IMR-90 (cell line): ENCODE measurements around the gene CENPU. TPM values are rescaled to one million over a fixed set of nuclear protein-coding genes. Genes with fewer than 3 reads are reported as not detected.

ENCODE experiments used
- ATAC-seq: fragments of 200-7000 bp; cut with Tn5 transposase; 2 replicates; pipeline ENCODE4 v1.9.1; 2020; ENCODE audit warnings: low read depth, mild to moderate bottlenecking, moderate library complexity
- BruUV-seq: library from RNA; stranded (reverse); fragments of 400-500 nt; replicated peaks from 2 replicates; lab custom pipeline; 2021; lab: Mats Ljungman, UMichigan
- CTCF ChIA-PET: fragments of 300-600 bp; formaldehyde crosslinking; extraction: SDS; loops from one replicate; lab custom pipeline; 2021; ENCODE audit warnings: antibody characterized with exemption; lab: Yijun Ruan, JAX
- POLR2A ChIA-PET: fragments of 300-600 bp; sonication (Branson Sonifier 250); formaldehyde crosslinking; loops from one replicate; lab custom pipeline; 2022; ENCODE audit warnings: antibody characterized with exemption; ENCODE audit not compliant: unreplicated experiment; lab: Charles Lee
- DNase-seq: peaks from one replicate; pipeline ENCODE4 v3.0.0; 2013
- H2AFZ ChIP-seq: replicated peaks from 2 replicates; pipeline ENCODE3; 2013; ENCODE audit warnings: low read length, mild to moderate bottlenecking; ENCODE audit not compliant: poor library complexity
- H2AK5ac ChIP-seq: 2 replicates; pipeline ENCODE4 v1.6.1; 2013; ENCODE audit warnings: low read depth, low read length, inconsistent platforms
- H2AK9ac ChIP-seq: replicated peaks from 2 replicates; pipeline ENCODE3; 2013; ENCODE audit warnings: mild to moderate bottlenecking, low read depth, low read length, moderate library complexity; ENCODE audit not compliant: poor library complexity
- H2BK120ac ChIP-seq: 2 replicates; pipeline ENCODE4 v1.6.1; 2013; ENCODE audit warnings: low read depth, low read length, inconsistent platforms
- H2BK15ac ChIP-seq: 3 replicates; pipeline ENCODE4 v1.6.1; 2013; ENCODE audit warnings: low read depth, low read length, inconsistent platforms
- H2BK20ac ChIP-seq: 2 replicates; pipeline ENCODE4 v1.6.1; 2013; ENCODE audit warnings: low read depth, mild to moderate bottlenecking, inconsistent platforms, low read length, moderate library complexity
- H2BK5ac ChIP-seq: 2 replicates; pipeline ENCODE4 v1.6.1; 2013; ENCODE audit warnings: mild to moderate bottlenecking, low read depth, low read length, inconsistent platforms; ENCODE audit not compliant: poor library complexity, severe bottlenecking
- H3K14ac ChIP-seq: replicated peaks from 2 replicates; pipeline ENCODE4 v1.6.1; 2013; ENCODE audit warnings: low read depth, low read length, inconsistent platforms
- H3K18ac ChIP-seq: 2 replicates; pipeline ENCODE4 v1.6.1; 2013; ENCODE audit warnings: low read depth, low read length, control low read depth
- H3K23ac ChIP-seq: 2 replicates; pipeline ENCODE4 v1.6.1; 2013; ENCODE audit warnings: low read depth, low read length, inconsistent platforms
- H3K27ac ChIP-seq: 2 replicates; pipeline ENCODE4 v1.5.1; 2013; ENCODE audit warnings: mild to moderate bottlenecking, control low read depth, low read length; ENCODE audit not compliant: insufficient read depth
- H3K27me3 ChIP-seq: 2 replicates; pipeline ENCODE4 v1.6.1; 2013; ENCODE audit warnings: low read length; ENCODE audit not compliant: control insufficient read depth, insufficient read depth
- H3K36me3 ChIP-seq: 2 replicates; pipeline ENCODE4 v1.6.1; 2013; ENCODE audit warnings: low read length, mixed read lengths; ENCODE audit not compliant: control insufficient read depth, insufficient read depth
- H3K4ac ChIP-seq: 2 replicates; pipeline ENCODE4 v1.6.1; 2013; ENCODE audit warnings: low read depth, low read length, inconsistent platforms
- H3K4me1 ChIP-seq: 2 replicates; pipeline ENCODE4 v1.6.1; 2013; ENCODE audit warnings: low read length, mixed read lengths; ENCODE audit not compliant: control insufficient read depth, insufficient read depth
- H3K4me2 ChIP-seq: 2 replicates; pipeline ENCODE4 v1.6.1; 2013; ENCODE audit warnings: low read depth, mild to moderate bottlenecking, control low read depth, low read length, moderate library complexity
- H3K4me3 ChIP-seq: 2 replicates; pipeline ENCODE4 v1.5.1; 2013; ENCODE audit warnings: low read depth, mild to moderate bottlenecking, control low read depth, low read length, moderate library complexity; ENCODE audit not compliant: insufficient read depth
- H3K56ac ChIP-seq: 2 replicates; pipeline ENCODE4 v1.6.1; 2013; ENCODE audit warnings: low read length, inconsistent platforms; ENCODE audit not compliant: insufficient read depth; ENCODE audit errors: extremely low read depth
- H3K79me1 ChIP-seq, 2 experiments: 2 replicates each; pipeline ENCODE4 v1.6.1; 2013; ENCODE audit warnings: low read length in 2 of 2, inconsistent platforms in 1 of 2, low read depth in 1 of 2
- H3K9ac ChIP-seq: 2 replicates; pipeline ENCODE4 v1.6.1; 2013; ENCODE audit warnings: low read depth, low read length, control low read depth
- H3K9me1 ChIP-seq: 2 replicates; pipeline ENCODE4 v1.6.1; 2013; ENCODE audit warnings: low read length, inconsistent platforms; ENCODE audit not compliant: insufficient read depth
- H3K9me3 ChIP-seq: 2 replicates; pipeline ENCODE4 v1.6.1; 2013; ENCODE audit warnings: low read length; ENCODE audit not compliant: control insufficient read depth, insufficient read depth
- H4K20me1 ChIP-seq: 2 replicates; pipeline ENCODE4 v1.6.1; 2013; ENCODE audit warnings: low read length, inconsistent platforms; ENCODE audit not compliant: insufficient read depth
- H4K5ac ChIP-seq: 2 replicates; pipeline ENCODE4 v1.6.1; 2013; ENCODE audit warnings: mild to moderate bottlenecking, low read depth, low read length, control low read depth
- H4K8ac ChIP-seq, 2 experiments: 2 replicates each; pipeline ENCODE4 v1.6.1; 2013; ENCODE audit warnings: low read depth in 2 of 2, low read length in 2 of 2, control low read depth in 1 of 2, inconsistent platforms in 1 of 2
- H4K91ac ChIP-seq: 2 replicates; pipeline ENCODE4 v1.6.1; 2013; ENCODE audit warnings: low read depth, low read length, inconsistent platforms; ENCODE audit not compliant: insufficient read depth
- CEBPB ChIP-seq: IDR thresholded peaks from 2 replicates; pipeline ENCODE4 v1.6.1; 2012; ENCODE audit warnings: low read depth, low read length, improper control_type of control experiment
- CHD1 ChIP-seq: IDR thresholded peaks from 2 replicates; pipeline ENCODE4 v1.6.1; 2012; ENCODE audit warnings: low read depth, low read length, improper control_type of control experiment
- FOS ChIP-seq: fragments of 150-350 bp; IDR thresholded peaks from 2 replicates; pipeline ENCODE4 v1.6.1; 2016; ENCODE audit warnings: low read depth, low read length
- MAZ ChIP-seq: IDR thresholded peaks from 2 replicates; pipeline ENCODE4 v1.6.1; 2012; ENCODE audit warnings: low read depth, mild to moderate bottlenecking, low read length, improper control_type of control experiment, moderate library complexity, borderline replicate concordance
- NFE2L2 ChIP-seq: fragments of 150-350 bp; IDR thresholded peaks from 2 replicates; pipeline ENCODE4 v1.6.1; 2016; ENCODE audit warnings: low read depth, mild to moderate bottlenecking, low read length
- POLR2A ChIP-seq: IDR thresholded peaks from 2 replicates; pipeline ENCODE4 v1.6.1; 2012; ENCODE audit warnings: mild to moderate bottlenecking, low read depth, low read length
- RAD21 ChIP-seq: IDR thresholded peaks from 2 replicates; pipeline ENCODE4 v1.6.1; 2012; ENCODE audit warnings: low read length, improper control_type of control experiment
- RCOR1 ChIP-seq: IDR thresholded peaks from 2 replicates; pipeline ENCODE4 v1.6.1; 2012; ENCODE audit warnings: mild to moderate bottlenecking, low read length, improper control_type of control experiment; ENCODE audit not compliant: insufficient replicate concordance
- WGBS, 2 experiments: methylation state at CpG; one replicate each; pipeline versions ENCODE4 v1.1.5 to v1.1.7; 2013; ENCODE audit warnings: missing lambda C conversion rate in 2 of 2; ENCODE audit not compliant: insufficient read length in 1 of 2; ENCODE audit errors: extremely low coverage in 2 of 2; 5-methylcytosine and 5-hydroxymethylcytosine counted together
- dilution Hi-C: fragments of 300-500 bp; cut with HindIII; formaldehyde crosslinking; loops from one replicate; pipeline ENCODE4 v1.14.3; 2018; ENCODE audit warnings: low sequenced_read_pairs; ENCODE audit not compliant: unreplicated experiment
- in situ Hi-C: fragments of 300-500 bp; cut with MboI; formaldehyde crosslinking; loops from 3 replicates; pipeline ENCODE4 v1.14.3; 2019; ENCODE audit warnings: low sequenced_read_pairs, inconsistent platforms, mixed read lengths
- intact Hi-C: fragments of 100-400 bp; cut with micrococcal nuclease; formaldehyde crosslinking; loops from 2 replicates; pipeline ENCODE4 v1.10.0; 2022
- polyA plus RNA-seq, 3 experiments: library from polyadenylated mRNA; depleted of rRNA; stranded (reverse); fragments of >200 nt; gene quantifications; 2 replicates each; pipeline ENCODE4 v1.2.3, GENCODE V29; 2012; ENCODE audit warnings: low replicate concordance in 1 of 3
- total RNA-seq: library from RNA; depleted of rRNA; stranded (reverse); fragments of >200 nt; gene quantifications from 2 replicates; pipeline ENCODE4 v1.2.3, GENCODE V29; 2012
- TF ChIP-seq, protein P1 (sequence below): fragments of 150-350 bp; IDR thresholded peaks from 2 replicates; pipeline ENCODE4 v1.6.1; 2016; ENCODE audit warnings: low read depth, mild to moderate bottlenecking, low read length, moderate library complexity, borderline replicate concordance
- TF ChIP-seq, protein P2 (sequence below): conservative IDR thresholded peaks from 2 replicates; pipeline ENCODE4 v1.5.1; 2012; ENCODE audit warnings: mild to moderate bottlenecking, low read depth, low read length, improper control_type of control experiment

Gene CENPU
- total and polyA plus RNA-seq, 2 of the 4 experiments (the other 2 are of a cell fraction) = 13.6 to 14.6 TPM

GRCh38 chr4:184644553-184645307, 89.2 kb downstream of the CENPU start:
- no peak overlapping the region for H2BK15ac ChIP-seq
- TF ChIP-seq POLR2A = no peak
- TF ChIP-seq RCOR1 = no peak
- TF ChIP-seq RAD21 = no peak
- TF ChIP-seq, protein P1, sequence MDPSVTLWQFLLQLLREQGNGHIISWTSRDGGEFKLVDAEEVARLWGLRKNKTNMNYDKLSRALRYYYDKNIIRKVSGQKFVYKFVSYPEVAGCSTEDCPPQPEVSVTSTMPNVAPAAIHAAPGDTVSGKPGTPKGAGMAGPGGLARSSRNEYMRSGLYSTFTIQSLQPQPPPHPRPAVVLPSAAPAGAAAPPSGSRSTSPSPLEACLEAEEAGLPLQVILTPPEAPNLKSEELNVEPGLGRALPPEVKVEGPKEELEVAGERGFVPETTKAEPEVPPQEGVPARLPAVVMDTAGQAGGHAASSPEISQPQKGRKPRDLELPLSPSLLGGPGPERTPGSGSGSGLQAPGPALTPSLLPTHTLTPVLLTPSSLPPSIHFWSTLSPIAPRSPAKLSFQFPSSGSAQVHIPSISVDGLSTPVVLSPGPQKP = no peak
- TF ChIP-seq, protein P2, sequence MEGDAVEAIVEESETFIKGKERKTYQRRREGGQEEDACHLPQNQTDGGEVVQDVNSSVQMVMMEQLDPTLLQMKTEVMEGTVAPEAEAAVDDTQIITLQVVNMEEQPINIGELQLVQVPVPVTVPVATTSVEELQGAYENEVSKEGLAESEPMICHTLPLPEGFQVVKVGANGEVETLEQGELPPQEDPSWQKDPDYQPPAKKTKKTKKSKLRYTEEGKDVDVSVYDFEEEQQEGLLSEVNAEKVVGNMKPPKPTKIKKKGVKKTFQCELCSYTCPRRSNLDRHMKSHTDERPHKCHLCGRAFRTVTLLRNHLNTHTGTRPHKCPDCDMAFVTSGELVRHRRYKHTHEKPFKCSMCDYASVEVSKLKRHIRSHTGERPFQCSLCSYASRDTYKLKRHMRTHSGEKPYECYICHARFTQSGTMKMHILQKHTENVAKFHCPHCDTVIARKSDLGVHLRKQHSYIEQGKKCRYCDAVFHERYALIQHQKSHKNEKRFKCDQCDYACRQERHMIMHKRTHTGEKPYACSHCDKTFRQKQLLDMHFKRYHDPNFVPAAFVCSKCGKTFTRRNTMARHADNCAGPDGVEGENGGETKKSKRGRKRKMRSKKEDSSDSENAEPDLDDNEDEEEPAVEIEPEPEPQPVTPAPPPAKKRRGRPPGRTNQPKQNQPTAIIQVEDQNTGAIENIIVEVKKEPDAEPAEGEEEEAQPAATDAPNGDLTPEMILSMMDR = no peak
- TF ChIP-seq NFE2L2 = no peak
- TF ChIP-seq MAZ = no peak
- TF ChIP-seq CHD1 = no peak
- no peak for TF ChIP-seq CEBPB
- TF ChIP-seq FOS = no peak
- no peak overlapping the region for H3K27ac ChIP-seq
- peak overlapping the region; percentile 3 for H2AK9ac ChIP-seq
- peaks cover 35 to 52% of the 10 kb centered on the region in 2 experiments for H3K79me1 ChIP-seq
- peaks cover 5% of the 10 kb centered on the region; the same call in 1 of the 2 replicates for H3K4me1 ChIP-seq
- H3K23ac ChIP-seq = no peak overlapping the region
- no peak overlapping the region for H3K4me2 ChIP-seq
- H4K5ac ChIP-seq = no peak overlapping the region
- no peak overlapping the region; the same call in 1 of the 2 replicates for H3K14ac ChIP-seq
- H4K20me1 ChIP-seq = peaks cover 23% of the 10 kb centered on the region; the same call in 1 of the 2 replicates
- no TSS peak for BruUV-seq
- H2AFZ ChIP-seq = no peak overlapping the region
- H3K18ac ChIP-seq = no peak overlapping the region
- no peak overlapping the region for H3K56ac ChIP-seq
- WGBS, 2 experiments = 90% methylated on average over 2 of the region's 9 CpGs; no CpG with 5 or more reads in 1 of the 2 experiments
- peaks cover 5% of the 10 kb centered on the region; the same call in 1 of the 2 replicates for H3K9me1 ChIP-seq
- H3K9ac ChIP-seq = no peak overlapping the region
- DNase-seq (peak; percentile 40), ATAC-seq (no peak)
- ChIA-PET CTCF (no interaction called here), POLR2A (no interaction called here)
- H3K9me3 ChIP-seq = no peaks in the 10 kb centered on the region
- peaks cover 3% of the 10 kb centered on the region for H3K36me3 ChIP-seq
- no peak overlapping the region for H4K8ac ChIP-seq
- H2BK20ac ChIP-seq = no peak overlapping the region
- in situ Hi-C loops = no loop called here
- H2BK5ac ChIP-seq = no peak overlapping the region
- intact Hi-C loops = loop anchor here (5.0 to 10.0 kb wide), 3 partner anchors 103 to 260 kb away; partner anchors contain the start of gene IRF2
- H2AK5ac ChIP-seq = no peak overlapping the region
- no peak overlapping the region for H2BK120ac ChIP-seq
- no peak overlapping the region for H4K91ac ChIP-seq
- H3K27me3 ChIP-seq = no peaks in the 10 kb centered on the region
- dilution Hi-C loops = no loop called here
- H3K4ac ChIP-seq = no peak overlapping the region
- H3K4me3 ChIP-seq = no peak overlapping the region
